Peyer's patch (tissue), 4 donors: ENCODE data around the gene MEST.

Source experiments
- CTCF ChIP-seq, 6 experiments: fragments of 450-650 bp in 4 of 6; fragments of 200-600 bp in 2 of 6; sonication (generic) in 1 of 6; IDR thresholded peaks; one replicate each; pipeline ENCODE4 v1.5.1; 2017 to 2019; ENCODE audit warnings: antibody characterized with exemption in 6 of 6, mild to moderate bottlenecking in 3 of 6, moderate library complexity in 1 of 6
- POLR2A ChIP-seq, 2 donors: fragments of 450-650 bp; IDR thresholded peaks; one replicate each; pipeline ENCODE4 v1.5.1; 2017; ENCODE audit warnings: antibody characterized with exemption in 2 of 2, mild to moderate bottlenecking in 2 of 2, moderate library complexity in 2 of 2

GRCh38 chr7:130554481-130554880 lies 62.6 kb downstream of the MEST start:
- TF ChIP-seq CTCF (IDR thresholded peaks at IDR 0.05) (no peak), POLR2A (IDR thresholded peaks at IDR 0.05) (no peak)
